ENCODE results near the gene PROX1. TPM values are rescaled to one million over a fixed set of nuclear protein-coding genes. Genes with fewer than 3 reads are reported as not detected.

Gene PROX1
- total and polyA plus RNA-seq, 2 of the 8 experiments (the other 6 are each of a cell fraction or from before 2014, with no cell fraction given), result 0.30 to 2.0 TPM

DNA sequence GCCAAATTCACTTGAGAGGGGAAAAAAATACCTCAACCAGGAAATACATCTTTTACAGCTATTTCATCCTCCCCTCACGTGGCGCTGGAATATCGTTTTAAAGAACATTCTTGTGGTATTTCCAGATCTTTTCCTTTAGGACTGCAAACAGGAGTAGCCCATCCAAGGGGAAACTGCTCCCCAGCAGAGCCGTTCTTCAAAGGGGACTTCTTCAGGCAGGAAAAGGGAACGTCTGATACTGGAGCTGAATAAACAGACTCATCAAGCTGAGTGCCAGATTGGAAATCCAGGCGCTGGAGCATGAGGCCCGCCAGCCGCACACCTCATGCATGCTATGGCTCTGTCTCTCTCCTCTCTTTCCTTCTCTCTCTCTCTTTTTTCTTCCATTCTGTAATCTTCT is 34.0 kb upstream of the PROX1 start (continued):
- TF ChIP-seq PHF8 (conservative IDR thresholded peaks at IDR 0.05; ENCODE audit: low read depth, low read length) (no peak), RFX5 (IDR thresholded peaks at IDR 0.05; ENCODE audit: borderline replicate concordance, low read depth, low read length) (no peak), CREB1 (IDR thresholded peaks at IDR 0.05) (no peak), RAD21 (IDR thresholded peaks at IDR 0.05 in 1 of 2, conservative IDR thresholded peaks at IDR 0.05 in 1 of 2; ENCODE audit: low read depth in 2 of 2, low read length in 2 of 2) (no peak), BRCA1 (IDR thresholded peaks at IDR 0.05; ENCODE audit: low read depth, low read length) (no peak), SP2 (IDR thresholded peaks at IDR 0.05; ENCODE audit: low read length) (no peak)
